ENCODE data around the gene C1orf21.

C1orf21 gene

DNA sequence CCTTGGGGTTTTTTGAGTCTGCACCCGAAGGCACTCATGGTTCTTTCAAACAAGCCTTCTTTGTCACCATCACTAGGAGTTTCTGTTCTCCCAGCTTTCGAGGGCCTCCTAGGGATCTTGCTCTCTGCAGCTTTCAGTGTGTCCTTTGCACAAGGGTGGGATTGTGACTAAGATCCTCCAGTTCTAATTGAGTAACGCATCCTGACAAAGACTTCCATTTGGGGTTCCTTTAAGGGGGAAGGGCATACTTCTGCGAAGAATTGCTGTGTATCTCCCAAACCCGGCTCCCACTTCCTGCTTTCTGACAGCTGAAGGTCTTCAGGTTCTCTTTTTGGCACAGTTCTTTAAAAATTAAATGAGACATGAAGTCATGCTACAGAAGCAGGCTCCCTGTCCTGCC, 228.5 kb downstream of the C1orf21 start:
- no peak for TF ChIP-seq CTCF (IDR thresholded peaks at IDR 0.05; ENCODE audit: extremely low read depth, insufficient read depth, missing control alignments)
- in situ Hi-C loops (cut with MboI; ENCODE audit: low pct_unique_long_range_greater_than_20kb, low sequenced_read_pairs, unreplicated experiment) = no loop called here
- no peak for DNase-seq (ENCODE audit: low spot score)

GRCh38 chr1:184616504-184616903, 229.7 kb downstream of the C1orf21 start:
- DNase-seq (ENCODE audit: low spot score) = no peak
- no peak for TF ChIP-seq CTCF (IDR thresholded peaks at IDR 0.05; ENCODE audit: extremely low read depth, insufficient read depth, missing control alignments)
- in situ Hi-C loops (cut with MboI; ENCODE audit: low pct_unique_long_range_greater_than_20kb, low sequenced_read_pairs, unreplicated experiment) = no loop called here

- no peak for TF ChIP-seq CTCF (IDR thresholded peaks at IDR 0.05; ENCODE audit: extremely low read depth, insufficient read depth, missing control alignments)
- in situ Hi-C loops (cut with MboI; ENCODE audit: low pct_unique_long_range_greater_than_20kb, low sequenced_read_pairs, unreplicated experiment) = no loop called here
- no peak for DNase-seq (ENCODE audit: low spot score)
Observed at GRCh38 chr1:184617433-184618029, 230.7 kb downstream of the C1orf21 start.

GRCh38 chr1:184618851-184619250, 232.0 kb downstream of the C1orf21 start:
- DNase-seq (ENCODE audit: low spot score) = no peak
- no peak for TF ChIP-seq CTCF (IDR thresholded peaks at IDR 0.05; ENCODE audit: extremely low read depth, insufficient read depth, missing control alignments)
- in situ Hi-C loops (cut with MboI; ENCODE audit: low pct_unique_long_range_greater_than_20kb, low sequenced_read_pairs, unreplicated experiment) = no loop called here

DNA sequence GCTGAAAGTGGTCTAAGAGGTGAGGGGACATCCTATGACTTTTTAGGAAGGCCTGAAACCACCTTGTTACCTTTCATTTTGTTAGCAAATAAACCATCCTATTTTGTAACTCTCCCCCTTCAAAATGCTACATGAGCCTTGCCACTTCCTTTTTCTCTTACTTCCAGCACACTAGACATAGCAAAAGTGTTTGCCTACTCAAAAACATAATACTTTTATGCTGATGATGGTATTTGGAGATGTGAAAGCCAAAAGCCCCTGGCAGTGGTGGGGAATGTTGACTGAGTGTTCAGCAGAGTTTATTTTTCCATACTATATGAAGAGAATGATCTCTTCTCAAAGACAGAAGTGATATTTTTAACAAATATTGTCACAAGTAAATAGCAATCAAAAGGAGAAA, 233.6 kb downstream of the C1orf21 start:
- in situ Hi-C loops (cut with MboI; ENCODE audit: low pct_unique_long_range_greater_than_20kb, low sequenced_read_pairs, unreplicated experiment) = no loop called here
- no peak for DNase-seq (ENCODE audit: low spot score)

GRCh38 chr1:184621260-184621659, 234.4 kb downstream of the C1orf21 start:
- in situ Hi-C loops (cut with MboI; ENCODE audit: low pct_unique_long_range_greater_than_20kb, low sequenced_read_pairs, unreplicated experiment) = no loop called here
- no peak for DNase-seq (ENCODE audit: low spot score)
- no peak for TF ChIP-seq CTCF (IDR thresholded peaks at IDR 0.05; ENCODE audit: extremely low read depth, insufficient read depth, missing control alignments)

More for the DNA sequence above, 233.6 kb downstream of the C1orf21 start:
- TF ChIP-seq CTCF (IDR thresholded peaks at IDR 0.05; ENCODE audit: extremely low read depth, insufficient read depth, missing control alignments) = no peak
